IPS-18c (cell line): ENCODE data around the gene PDE6D.
"Not testable (repeated sequence)": the region's sequence is repeated elsewhere in the genome, so short reads cannot be mapped to it uniquely, and the experiment has no call there.

ENCODE experiments used
- H3K4me3 ChIP-seq: 2 replicates; pipeline ENCODE4 v1.7.0; 2013; ENCODE audit warnings: low read depth, mild to moderate bottlenecking, low read length, moderate library complexity; ENCODE audit not compliant: insufficient read depth
- H3K9me3 ChIP-seq: one replicate; pipeline ENCODE4 v1.6.1; 2013; ENCODE audit warnings: mild to moderate bottlenecking, low read length, moderate library complexity; ENCODE audit not compliant: control insufficient read depth, insufficient read depth

Gene PDE6D

GRCh38 chr2:231781798-231782726, 980 bp upstream of the PDE6D start:
- Histone ChIP-seq H3K4me3 (peak overlapping the region; percentile 90), H3K9me3 (no peaks in the 10 kb centered on the region)

- peak overlapping the region; percentile 90 for H3K4me3 ChIP-seq
- H3K9me3 ChIP-seq, result no peaks in the 10 kb centered on the region
These were observed 766 bp downstream of the PDE6D start for GRCh38 chr2:231780123-231780908.

- no peaks in the 10 kb centered on the region for H3K9me3 ChIP-seq
- H3K4me3 ChIP-seq, result no peak overlapping the region
These were observed 11.6 kb downstream of the PDE6D start for GRCh38 chr2:231769170-231770136.

- no peak overlapping the region for H3K4me3 ChIP-seq
These were observed 15.6 kb downstream of the PDE6D start for GRCh38 chr2:231765496-231765929.

GRCh38 chr2:231764760-231765159, 16.3 kb downstream of the PDE6D start:
- no peaks in the 10 kb centered on the region for H3K9me3 ChIP-seq
- no peak overlapping the region for H3K4me3 ChIP-seq

More at GRCh38 chr2:231765496-231765929, 15.6 kb downstream of the PDE6D start:
- no peaks in the 10 kb centered on the region for H3K9me3 ChIP-seq

GRCh38 chr2:231764124-231764523, 17.0 kb downstream of the PDE6D start:
- no peaks in the 10 kb centered on the region for H3K9me3 ChIP-seq

GRCh38 chr2:231761735-231762134, 19.3 kb downstream of the PDE6D start:
- Histone ChIP-seq H3K4me3 (no peak overlapping the region), H3K9me3 (no peaks in the 10 kb centered on the region)

More at GRCh38 chr2:231764124-231764523, 17.0 kb downstream of the PDE6D start:
- H3K4me3 ChIP-seq, result no peak overlapping the region

GRCh38 chr2:231752061-231752460, 29.0 kb downstream of the PDE6D start:
- Histone ChIP-seq H3K9me3 (no peaks in the 10 kb centered on the region), H3K4me3 (no peak overlapping the region)

- no peaks in the 10 kb centered on the region for H3K9me3 ChIP-seq
- no peak overlapping the region for H3K4me3 ChIP-seq
These were observed 29.9 kb downstream of the PDE6D start for GRCh38 chr2:231751042-231751815.

GRCh38 chr2:231749016-231749415, 32.1 kb downstream of the PDE6D start:
- H3K9me3 ChIP-seq, H3K4me3 ChIP-seq: not testable (repeated sequence)

GRCh38 chr2:231748153-231748896, 32.8 kb downstream of the PDE6D start:
- H3K9me3 ChIP-seq, H3K4me3 ChIP-seq: not testable (repeated sequence)

- Histone ChIP-seq H3K9me3 (no peaks in the 10 kb centered on the region), H3K4me3 (no peak overlapping the region)
These were observed 35.6 kb downstream of the PDE6D start for GRCh38 chr2:231745303-231746038.

- H3K9me3 ChIP-seq, result no peaks in the 10 kb centered on the region
- H3K4me3 ChIP-seq, result no peak overlapping the region
These were observed 37.5 kb downstream of the PDE6D start for GRCh38 chr2:231743376-231744116.

- Histone ChIP-seq H3K4me3 (no peak overlapping the region), H3K9me3 (no peaks in the 10 kb centered on the region)
These were observed 43.3 kb downstream of the PDE6D start for GRCh38 chr2:231737761-231738160.
